ENCODE results near the gene IFNA1.

GRCh38 chr9:21399956-21400355, 40.3 kb upstream of the IFNA1 start:
- TF ChIP-seq CTCF (IDR thresholded peaks at IDR 0.05) = no peak
- no peak for TF ChIP-seq POLR2A (IDR thresholded peaks at IDR 0.05)

Data from testis (tissue), 2 donors.